Esophagus muscularis mucosa (tissue), 3 donors: ENCODE measurements around the gene PAK5.

Experiments used
- POLR2AphosphoS5 ChIP-seq, 2 donors: sonication (generic); formaldehyde crosslinking; IDR thresholded peaks; one replicate each; pipeline ENCODE4 v1.6.1; 2017; ENCODE audit warnings: antibody characterized with exemption in 2 of 2
- TF ChIP-seq, protein P1 (sequence below), 3 experiments: fragments of 200-600 bp in 2 of 3; fragments of 450-650 bp in 1 of 3; sonication (generic) in 2 of 3; IDR thresholded peaks; one replicate each; pipeline ENCODE4 v1.5.1; 2017 to 2019; ENCODE audit warnings: antibody characterized with exemption in 3 of 3, mild to moderate bottlenecking in 2 of 3, moderate library complexity in 1 of 3

DNA sequence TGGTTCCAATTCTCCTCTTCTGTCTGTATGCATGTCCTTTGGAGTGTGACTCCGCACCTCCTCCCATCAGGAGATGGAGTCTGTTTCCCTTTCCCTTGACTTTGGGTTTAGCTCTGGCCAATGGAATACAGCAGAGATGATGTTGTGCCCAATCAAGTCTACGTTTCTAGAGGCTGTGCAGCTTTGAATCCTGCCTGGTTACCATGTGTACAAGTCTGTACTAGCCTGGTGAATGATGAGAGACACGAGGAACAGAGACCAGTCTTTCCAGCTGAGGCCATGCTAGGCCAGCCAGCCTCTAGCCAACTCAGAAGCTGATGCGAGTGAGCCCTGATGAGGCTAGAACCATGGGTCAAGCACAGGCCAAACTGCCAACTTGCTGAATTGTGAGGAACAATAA is 241.3 kb downstream of the PAK5 start:
- TF ChIP-seq POLR2AphosphoS5 (IDR thresholded peaks at IDR 0.05) = no peak
- TF ChIP-seq, protein P1, sequence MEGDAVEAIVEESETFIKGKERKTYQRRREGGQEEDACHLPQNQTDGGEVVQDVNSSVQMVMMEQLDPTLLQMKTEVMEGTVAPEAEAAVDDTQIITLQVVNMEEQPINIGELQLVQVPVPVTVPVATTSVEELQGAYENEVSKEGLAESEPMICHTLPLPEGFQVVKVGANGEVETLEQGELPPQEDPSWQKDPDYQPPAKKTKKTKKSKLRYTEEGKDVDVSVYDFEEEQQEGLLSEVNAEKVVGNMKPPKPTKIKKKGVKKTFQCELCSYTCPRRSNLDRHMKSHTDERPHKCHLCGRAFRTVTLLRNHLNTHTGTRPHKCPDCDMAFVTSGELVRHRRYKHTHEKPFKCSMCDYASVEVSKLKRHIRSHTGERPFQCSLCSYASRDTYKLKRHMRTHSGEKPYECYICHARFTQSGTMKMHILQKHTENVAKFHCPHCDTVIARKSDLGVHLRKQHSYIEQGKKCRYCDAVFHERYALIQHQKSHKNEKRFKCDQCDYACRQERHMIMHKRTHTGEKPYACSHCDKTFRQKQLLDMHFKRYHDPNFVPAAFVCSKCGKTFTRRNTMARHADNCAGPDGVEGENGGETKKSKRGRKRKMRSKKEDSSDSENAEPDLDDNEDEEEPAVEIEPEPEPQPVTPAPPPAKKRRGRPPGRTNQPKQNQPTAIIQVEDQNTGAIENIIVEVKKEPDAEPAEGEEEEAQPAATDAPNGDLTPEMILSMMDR (IDR thresholded peaks at IDR 0.05) = no peak
